Neural progenitor cell (in vitro differentiated cells): Measurements from ENCODE around the gene LBR. TPM values are rescaled to one million over a fixed set of nuclear protein-coding genes. Genes with fewer than 3 reads are reported as not detected.

Source experiments
- DNase-seq: peaks from one replicate; pipeline ENCODE4 v3.0.0-alpha.2; 2016; ENCODE audit warnings: low spot score
- H2AFZ ChIP-seq: fragments of 200-600 bp; sonication (generic); replicated peaks from 2 replicates; pipeline ENCODE4 v1.6.1; 2016; ENCODE audit warnings: antibody characterized with exemption
- H3F3A ChIP-seq: fragments of 200-600 bp; sonication (generic); 2 replicates; pipeline ENCODE4 v1.6.1; 2016; ENCODE audit warnings: antibody characterized with exemption, low read depth
- H3K27ac ChIP-seq: fragments of 200-600 bp; sonication (generic); 2 replicates; pipeline ENCODE4 v1.5.1; 2016; ENCODE audit warnings: mild to moderate bottlenecking
- H3K27me3 ChIP-seq: fragments of 200-600 bp; sonication (generic); 2 replicates; pipeline ENCODE4 v1.6.1; 2016; ENCODE audit warnings: mild to moderate bottlenecking, moderate library complexity
- H3K36me3 ChIP-seq: fragments of 200-600 bp; sonication (generic); 2 replicates; pipeline ENCODE4 v1.5.1; 2016
- H3K4me1 ChIP-seq: fragments of 200-600 bp; sonication (generic); 2 replicates; pipeline ENCODE4 v1.6.1; 2016; ENCODE audit warnings: mixed run types
- H3K4me2 ChIP-seq: fragments of 200-600 bp; sonication (generic); 2 replicates; pipeline ENCODE4 v1.6.1; 2016
- H3K4me3 ChIP-seq: fragments of 200-600 bp; sonication (generic); 2 replicates; pipeline ENCODE4 v1.5.1; 2016
- H3K79me2 ChIP-seq: fragments of 200-600 bp; sonication (generic); 2 replicates; pipeline ENCODE4 v1.6.1; 2016; ENCODE audit warnings: low read depth
- H3K9ac ChIP-seq: fragments of 200-600 bp; sonication (generic); 2 replicates; pipeline ENCODE4 v1.6.1; 2016
- H3K9me3 ChIP-seq: fragments of 200-600 bp; sonication (generic); 2 replicates; pipeline ENCODE4 v1.5.1; 2016; ENCODE audit warnings: low read depth
- H4K20me1 ChIP-seq: fragments of 200-600 bp; sonication (generic); 2 replicates; pipeline ENCODE4 v1.6.1; 2016; ENCODE audit warnings: low read depth
- H3K27ac Mint-ChIP-seq: 3 replicates; pipeline ENCODE4 v1.8.0; 2021; ENCODE audit warnings: mixed read lengths
- H3K27me3 Mint-ChIP-seq: 2 replicates; pipeline ENCODE4 v1.8.0; 2022; ENCODE audit warnings: low read depth, mild to moderate bottlenecking, inconsistent platforms, moderate library complexity, mixed read lengths; ENCODE audit not compliant: insufficient read depth
- H3K36me3 Mint-ChIP-seq: 3 replicates; pipeline ENCODE4 v1.8.0; 2021; ENCODE audit warnings: mixed read lengths
- H3K4me1 Mint-ChIP-seq: 3 replicates; pipeline ENCODE4 v1.8.0; 2021; ENCODE audit warnings: mixed read lengths
- H3K4me3 Mint-ChIP-seq: 3 replicates; pipeline ENCODE4 v1.8.0; 2021; ENCODE audit warnings: mild to moderate bottlenecking, moderate library complexity, mixed read lengths
- H3K9me3 Mint-ChIP-seq: 3 replicates; pipeline ENCODE4 v1.8.0; 2020; ENCODE audit warnings: mixed read lengths
- CTCF ChIP-seq: fragments of 200-600 bp; sonication (generic); IDR thresholded peaks from 2 replicates; pipeline ENCODE4 v1.5.1; 2017; ENCODE audit warnings: antibody characterized with exemption, mild to moderate bottlenecking
- EZH2 ChIP-seq: fragments of 200-600 bp; sonication (generic); IDR thresholded peaks from 2 replicates; pipeline ENCODE4 v1.6.1; 2017; ENCODE audit warnings: antibody characterized with exemption, mild to moderate bottlenecking, moderate library complexity
- EZH2phosphoT487 ChIP-seq: fragments of 200-600 bp; sonication (generic); IDR thresholded peaks from 2 replicates; pipeline ENCODE4 v1.6.1; 2017; ENCODE audit warnings: antibody characterized with exemption
- total RNA-seq: library from RNA; depleted of rRNA; stranded (reverse); fragments of >200 nt; gene quantifications from 2 replicates; pipeline ENCODE4 v1.2.3, GENCODE V29; 2015; ENCODE audit warnings: low replicate concordance

The LBR gene
- total RNA-seq, 1 donor from 2014 or later = 171 TPM

DNA sequence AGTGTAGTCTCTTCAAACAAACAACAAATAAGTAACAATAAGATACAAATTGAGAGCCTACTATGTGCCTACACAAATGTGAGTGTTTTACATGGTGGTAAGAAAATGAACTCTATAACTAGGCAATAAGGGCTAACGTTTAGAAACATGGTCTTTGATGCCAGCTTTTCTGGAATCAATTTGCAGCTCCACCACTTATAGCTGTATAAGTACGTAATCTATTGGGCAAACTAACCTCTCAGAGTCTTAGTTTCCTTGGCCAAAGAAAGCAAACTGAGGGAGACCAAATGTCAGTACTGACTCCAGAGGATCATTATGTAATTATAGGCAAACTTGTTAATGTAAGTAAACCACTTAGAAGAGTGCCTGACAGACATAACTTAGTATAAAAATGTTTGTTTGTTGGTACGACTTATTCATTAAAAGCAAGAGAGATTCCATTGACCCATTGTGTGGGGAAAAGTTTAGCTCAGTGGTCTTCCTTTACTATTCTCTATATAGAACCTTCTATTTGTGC, 59.7 kb downstream of the LBR start:
- H3K4me1 ChIP-seq = peaks cover 6% of the 10 kb centered on the region
- no peak for DNase-seq
- Mint-ChIP-seq H3K36me3 (no peaks in the 10 kb centered on the region), H3K27me3 (no peaks in the 10 kb centered on the region), H3K9me3 (no peaks in the 10 kb centered on the region), H3K4me1 (no peaks in the 10 kb centered on the region), H3K27ac (no peak overlapping the region), H3K4me3 (no peak overlapping the region)
- H3K4me3 ChIP-seq = no peak overlapping the region
- H3K9me3 ChIP-seq = no peaks in the 10 kb centered on the region
- no peaks in the 10 kb centered on the region for H3K79me2 ChIP-seq
- H2AFZ ChIP-seq = no peak overlapping the region
- no peaks in the 10 kb centered on the region for H4K20me1 ChIP-seq
- H3K4me2 ChIP-seq = no peak overlapping the region
- H3K27me3 ChIP-seq = no peaks in the 10 kb centered on the region
- TF ChIP-seq CTCF (no peak), EZH2 (no peak), EZH2phosphoT487 (no peak)
- H3F3A ChIP-seq = no peaks in the 10 kb centered on the region
- no peak overlapping the region for H3K9ac ChIP-seq
- no peak overlapping the region for H3K27ac ChIP-seq
- no peaks in the 10 kb centered on the region for H3K36me3 ChIP-seq

GRCh38 chr1:225366552-225366951, 61.3 kb downstream of the LBR start:
- Histone ChIP-seq H3K9ac (no peak overlapping the region), H3K4me2 (no peak overlapping the region), H3K27me3 (no peaks in the 10 kb centered on the region), H3K9me3 (no peaks in the 10 kb centered on the region), H3K36me3 (no peaks in the 10 kb centered on the region), H3K4me1 (peaks cover 6% of the 10 kb centered on the region), H3K79me2 (no peaks in the 10 kb centered on the region), H3K27ac (no peak overlapping the region), H3K4me3 (no peak overlapping the region), H2AFZ (peak overlapping the region; percentile 11), H4K20me1 (no peaks in the 10 kb centered on the region), H3F3A (no peaks in the 10 kb centered on the region)
- DNase-seq = no peak
- Mint-ChIP-seq H3K27me3 (no peaks in the 10 kb centered on the region), H3K36me3 (no peaks in the 10 kb centered on the region), H3K9me3 (no peaks in the 10 kb centered on the region), H3K4me1 (no peaks in the 10 kb centered on the region), H3K27ac (no peak overlapping the region), H3K4me3 (no peak overlapping the region)
- TF ChIP-seq EZH2phosphoT487 = no peak
- TF ChIP-seq CTCF = no peak

DNA sequence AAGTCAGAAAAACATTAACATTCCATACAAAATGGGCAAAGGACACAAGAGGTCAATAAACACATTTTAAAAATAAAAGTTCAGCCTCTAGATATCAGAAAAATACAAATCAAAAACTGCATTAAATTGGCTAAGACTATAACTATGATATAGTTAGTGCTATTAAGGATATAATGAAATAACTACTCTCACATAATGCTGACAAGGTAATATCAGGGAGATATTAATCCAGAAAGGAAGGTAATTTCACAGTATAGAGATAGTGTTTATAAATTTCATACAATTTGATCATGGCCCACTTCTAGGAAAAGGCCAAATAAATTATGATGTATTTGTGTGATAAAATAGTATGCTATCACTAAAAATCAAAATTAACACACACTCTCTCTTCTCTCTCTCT, 61.8 kb downstream of the LBR start:
- peaks cover 6% of the 10 kb centered on the region for H3K4me1 ChIP-seq
- no peak overlapping the region for H3K27ac ChIP-seq
- H3F3A ChIP-seq = no peaks in the 10 kb centered on the region
- Mint-ChIP-seq H3K36me3 (no peaks in the 10 kb centered on the region), H3K4me3 (no peak overlapping the region), H3K27me3 (no peaks in the 10 kb centered on the region), H3K9me3 (no peaks in the 10 kb centered on the region), H3K4me1 (no peaks in the 10 kb centered on the region), H3K27ac (no peak overlapping the region)
- TF ChIP-seq CTCF (no peak), EZH2 (no peak), EZH2phosphoT487 (no peak)
- no peaks in the 10 kb centered on the region for H3K9me3 ChIP-seq
- no peak for DNase-seq
- no peak overlapping the region for H3K4me3 ChIP-seq
- no peaks in the 10 kb centered on the region for H3K27me3 ChIP-seq
- no peak overlapping the region for H3K9ac ChIP-seq
- H2AFZ ChIP-seq = no peak overlapping the region
- no peaks in the 10 kb centered on the region for H3K79me2 ChIP-seq
- H3K4me2 ChIP-seq = no peak overlapping the region
- no peaks in the 10 kb centered on the region for H4K20me1 ChIP-seq
- no peaks in the 10 kb centered on the region for H3K36me3 ChIP-seq
